ENCODE results near the gene PRODH. TPM values are rescaled to one million over a fixed set of nuclear protein-coding genes. Genes with fewer than 3 reads are reported as not detected.
"Not testable (repeated sequence)": the region's sequence is repeated elsewhere in the genome, so short reads cannot be mapped to it uniquely, and the experiment has no call there.

The PRODH gene
- total and polyA plus RNA-seq, 2 donors (not counting 3 experiments of a cell fraction or from before 2014, with no cell fraction given): not detected

- H3K9me1 ChIP-seq (replicated peaks; ENCODE audit: control insufficient read depth, extremely low read depth, insufficient read depth, low read length); FAIRE-seq; H3K27ac ChIP-seq (ENCODE audit: insufficient read depth, low read depth, low read length); H3K4me3 ChIP-seq (replicated peaks in 1 of 3; ENCODE audit: insufficient read depth in 1 of 3, low read depth in 1 of 3, low read length in 3 of 3); POLR2A ChIA-PET; H2AFZ ChIP-seq (ENCODE audit: low read depth, low read length); H3K9ac ChIP-seq (replicated peaks; ENCODE audit: extremely low read depth, insufficient read depth, low read length); BruUV-seq (replicated peaks); H3K4me1 ChIP-seq (ENCODE audit: control insufficient read depth, extremely low read depth, insufficient read depth, low read length); CTCF ChIA-PET; H3K79me2 ChIP-seq (ENCODE audit: control insufficient read depth, insufficient read depth, low read length); H3K36me3 ChIP-seq (ENCODE audit: control insufficient read depth in 2 of 2, extremely low read depth in 1 of 2, insufficient read depth in 2 of 2, low read length in 2 of 2); H3K4me2 ChIP-seq (ENCODE audit: insufficient read depth, low read length); DNase-seq (ENCODE audit: low read depth, low spot score); H3K27me3 ChIP-seq (ENCODE audit: control insufficient read depth in 2 of 2, insufficient read depth in 2 of 2, low read length in 2 of 2); dilution Hi-C loops (cut with MboI; ENCODE audit: extremely low pct_ligation_motif_present, low sequenced_read_pairs); intact Hi-C loops (cut with micrococcal nuclease); H4K20me1 ChIP-seq (replicated peaks; ENCODE audit: control insufficient read depth, extremely low read depth, insufficient read depth, low read length); H3K9me3 ChIP-seq (replicated peaks; ENCODE audit: control insufficient read depth, insufficient read depth, low read length): not testable (repeated sequence)
These were observed 1.4 kb downstream of the PRODH start for GRCh38 chr22:18934688-18935087.

DNA sequence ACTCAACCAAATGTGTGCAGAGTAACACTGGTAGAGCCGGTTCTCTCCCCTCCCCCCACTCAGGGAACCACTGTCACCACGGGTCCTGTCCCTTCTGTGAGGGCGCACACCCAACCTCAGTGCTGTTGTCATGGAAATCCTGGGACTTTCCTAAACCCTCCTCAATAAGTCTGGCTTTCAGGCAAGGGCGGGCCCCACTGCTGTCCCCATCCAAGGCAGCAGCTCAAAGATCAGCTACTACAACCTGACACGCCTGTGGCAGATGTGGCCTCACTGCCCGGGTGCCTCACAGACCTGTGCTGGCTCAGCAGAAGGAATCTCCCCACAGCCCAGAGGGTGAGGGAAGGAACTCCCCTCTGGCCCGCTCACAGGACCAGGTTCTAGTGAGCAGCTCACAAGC, 2.2 kb downstream of the PRODH start:
- no peaks in the 10 kb centered on the region for H3K36me3 ChIP-seq (ENCODE audit: control insufficient read depth in 2 of 2, extremely low read depth in 1 of 2, insufficient read depth in 2 of 2, low read length in 2 of 2)
- H3K4me3 ChIP-seq (replicated peaks in 1 of 3; ENCODE audit: insufficient read depth in 1 of 3, low read depth in 1 of 3, low read length in 3 of 3): no peak overlapping the region
- intact Hi-C loops (cut with micrococcal nuclease): no loop called here
- no peak overlapping the region for H3K9ac ChIP-seq (replicated peaks; ENCODE audit: extremely low read depth, insufficient read depth, low read length)
- H3K4me2 ChIP-seq (ENCODE audit: insufficient read depth, low read length): no peak overlapping the region
- no peaks in the 10 kb centered on the region for H3K9me1 ChIP-seq (replicated peaks; ENCODE audit: control insufficient read depth, extremely low read depth, insufficient read depth, low read length)
- DNase-seq (ENCODE audit: low read depth, low spot score): no peak
- no peak for FAIRE-seq
- no peaks in the 10 kb centered on the region for H3K9me3 ChIP-seq (replicated peaks; ENCODE audit: control insufficient read depth, insufficient read depth, low read length)
- no peaks in the 10 kb centered on the region for H3K4me1 ChIP-seq (ENCODE audit: control insufficient read depth, extremely low read depth, insufficient read depth, low read length)
- ChIA-PET POLR2A (no interaction called here), CTCF (no interaction called here)
- no peak overlapping the region for H3K27ac ChIP-seq (ENCODE audit: insufficient read depth, low read depth, low read length)
- BruUV-seq (replicated peaks): no TSS peak
- dilution Hi-C loops (cut with MboI; ENCODE audit: extremely low pct_ligation_motif_present, low sequenced_read_pairs): no loop called here
- H2AFZ ChIP-seq (ENCODE audit: low read depth, low read length): no peak overlapping the region
- no peak for TF ChIP-seq POLR2A (IDR thresholded peaks at IDR 0.05; ENCODE audit: low read depth, low read length)
- TF ChIP-seq MYC (IDR thresholded peaks at IDR 0.05; ENCODE audit: low read depth, low read length): no peak
- TF ChIP-seq MAX (IDR thresholded peaks at IDR 0.05; ENCODE audit: insufficient read depth, insufficient read length): no peak
- TF ChIP-seq POLR2AphosphoS5 (IDR thresholded peaks at IDR 0.05; ENCODE audit: insufficient read depth, low read depth, low read length): no peak
- TF ChIP-seq JUN (IDR thresholded peaks at IDR 0.05; ENCODE audit: borderline replicate concordance, insufficient read depth, insufficient read length, low read depth): no peak
- no peak for TF ChIP-seq EZH2 (IDR thresholded peaks at IDR 0.05; ENCODE audit: borderline replicate concordance, low read depth, low read length, severe bottlenecking)
- TF ChIP-seq FOS (IDR thresholded peaks at IDR 0.05; ENCODE audit: borderline replicate concordance, insufficient read depth, low read length): no peak
- TF ChIP-seq, protein P1, sequence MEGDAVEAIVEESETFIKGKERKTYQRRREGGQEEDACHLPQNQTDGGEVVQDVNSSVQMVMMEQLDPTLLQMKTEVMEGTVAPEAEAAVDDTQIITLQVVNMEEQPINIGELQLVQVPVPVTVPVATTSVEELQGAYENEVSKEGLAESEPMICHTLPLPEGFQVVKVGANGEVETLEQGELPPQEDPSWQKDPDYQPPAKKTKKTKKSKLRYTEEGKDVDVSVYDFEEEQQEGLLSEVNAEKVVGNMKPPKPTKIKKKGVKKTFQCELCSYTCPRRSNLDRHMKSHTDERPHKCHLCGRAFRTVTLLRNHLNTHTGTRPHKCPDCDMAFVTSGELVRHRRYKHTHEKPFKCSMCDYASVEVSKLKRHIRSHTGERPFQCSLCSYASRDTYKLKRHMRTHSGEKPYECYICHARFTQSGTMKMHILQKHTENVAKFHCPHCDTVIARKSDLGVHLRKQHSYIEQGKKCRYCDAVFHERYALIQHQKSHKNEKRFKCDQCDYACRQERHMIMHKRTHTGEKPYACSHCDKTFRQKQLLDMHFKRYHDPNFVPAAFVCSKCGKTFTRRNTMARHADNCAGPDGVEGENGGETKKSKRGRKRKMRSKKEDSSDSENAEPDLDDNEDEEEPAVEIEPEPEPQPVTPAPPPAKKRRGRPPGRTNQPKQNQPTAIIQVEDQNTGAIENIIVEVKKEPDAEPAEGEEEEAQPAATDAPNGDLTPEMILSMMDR (IDR thresholded peaks at IDR 0.05; ENCODE audit: extremely low read depth in 1 of 2, insufficient read depth in 1 of 2, low read depth in 1 of 2, low read length in 2 of 2): no peak
- TF ChIP-seq GATA2 (IDR thresholded peaks at IDR 0.05; ENCODE audit: insufficient read depth, insufficient read length, low read depth, low read length): no peak
- no peaks in the 10 kb centered on the region for H3K79me2 ChIP-seq (ENCODE audit: control insufficient read depth, insufficient read depth, low read length)
- peaks cover 0 to 2% of the 10 kb centered on the region in 2 experiments for H3K27me3 ChIP-seq (ENCODE audit: control insufficient read depth in 2 of 2, insufficient read depth in 2 of 2, low read length in 2 of 2)
- no peaks in the 10 kb centered on the region for H4K20me1 ChIP-seq (replicated peaks; ENCODE audit: control insufficient read depth, extremely low read depth, insufficient read depth, low read length)

Measured in endothelial cell of umbilical vein (primary cell).